ENCODE results near the gene VWA1. TPM values are rescaled to one million over a fixed set of nuclear protein-coding genes. Genes with fewer than 3 reads are reported as not detected.
A peak's percentile ranks its signal among the peaks of the same experiment; 100 is the strongest.

VWA1 gene, protein sequence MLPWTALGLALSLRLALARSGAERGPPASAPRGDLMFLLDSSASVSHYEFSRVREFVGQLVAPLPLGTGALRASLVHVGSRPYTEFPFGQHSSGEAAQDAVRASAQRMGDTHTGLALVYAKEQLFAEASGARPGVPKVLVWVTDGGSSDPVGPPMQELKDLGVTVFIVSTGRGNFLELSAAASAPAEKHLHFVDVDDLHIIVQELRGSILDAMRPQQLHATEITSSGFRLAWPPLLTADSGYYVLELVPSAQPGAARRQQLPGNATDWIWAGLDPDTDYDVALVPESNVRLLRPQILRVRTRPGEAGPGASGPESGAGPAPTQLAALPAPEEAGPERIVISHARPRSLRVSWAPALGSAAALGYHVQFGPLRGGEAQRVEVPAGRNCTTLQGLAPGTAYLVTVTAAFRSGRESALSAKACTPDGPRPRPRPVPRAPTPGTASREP
- polyA plus RNA-seq (5.0 to 6.7 TPM (median 6.5 TPM) in 3 replicates), polyA minus RNA-seq (1.7 to 3.9 TPM (median 2.3 TPM) in 3 replicates)
- polyA plus RNA-seq (2011; ENCODE audit: low read depth): 0.79 TPM
- 1.4 and 3.9 TPM in 2 replicates for polyA plus RNA-seq (2011; cell fraction: cytosol; rRNA removed)
- polyA plus RNA-seq (2011; cell fraction: nucleus; rRNA removed): 5.0 and 8.3 TPM in 2 replicates
- 3.7 and 16.1 TPM in 2 replicates for polyA plus RNA-seq (2012; ENCODE audit: low replicate concordance)
- polyA minus RNA-seq (2011; cell fraction: cytosol; rRNA and poly(A)+ RNA removed): 10.6 TPM
- polyA minus RNA-seq (2011; cell fraction: nucleus; rRNA and poly(A)+ RNA removed): 4.7 and 7.9 TPM in 2 replicates

DNA sequence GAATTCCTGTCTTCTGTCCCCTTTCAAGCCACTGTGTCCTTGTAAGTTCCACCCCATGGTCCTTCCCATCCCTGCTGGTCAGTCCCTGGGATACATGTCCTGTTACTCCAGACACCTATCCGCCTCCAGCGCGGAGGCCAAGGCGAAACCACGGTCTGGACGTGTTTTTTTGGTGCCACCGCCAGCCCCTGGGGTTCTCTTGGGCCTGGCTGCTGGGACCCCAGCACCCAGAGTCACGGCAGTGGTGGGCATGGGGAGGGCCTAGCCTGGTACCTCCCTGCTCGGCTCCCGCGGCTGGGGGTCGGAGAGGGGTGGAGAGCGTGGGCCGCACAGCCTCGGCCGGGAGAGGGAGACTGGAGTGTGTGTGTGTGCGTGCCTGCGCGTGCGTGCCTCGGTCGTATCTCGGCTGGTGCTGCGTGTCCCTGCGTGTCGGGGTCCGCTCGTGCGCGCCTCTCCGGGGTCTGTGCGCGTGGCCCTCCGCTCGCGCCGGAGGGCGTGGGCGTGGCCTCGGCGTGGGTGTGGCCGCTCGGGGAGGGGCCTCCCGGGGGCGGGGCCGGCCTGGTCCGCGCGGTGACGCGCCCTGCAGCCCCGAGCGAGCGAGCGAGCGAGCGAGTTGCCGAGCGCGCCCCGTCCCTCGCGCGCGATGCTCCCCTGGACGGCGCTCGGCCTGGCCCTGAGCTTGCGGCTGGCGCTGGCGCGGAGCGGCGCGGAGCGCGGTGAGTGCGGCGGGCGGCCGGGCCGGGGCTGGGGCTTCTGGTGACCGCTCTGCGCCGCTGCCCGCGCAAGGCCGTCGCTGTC, at the start of gene VWA1:
TSS of gene VWA1 (plus strand) at position 585 of the 798 bp plus-strand sequence. CDS start at position 644, 59 bp downstream.
- dilution Hi-C loops (cut with MboI; ENCODE audit: extremely low pct_ligation_motif_present, low sequenced_read_pairs): no loop called here
- Histone ChIP-seq H3K27me3 (ENCODE audit: control insufficient read depth, extremely low read depth, insufficient read depth, low read length) (no peaks in the 10 kb centered on the region), H4K20me1 (ENCODE audit: control insufficient read depth, extremely low read depth, insufficient read depth, low read length) (no peaks in the 10 kb centered on the region), H3K9me1 (ENCODE audit: control insufficient read depth, extremely low read depth, insufficient read depth, low read length) (no peaks in the 10 kb centered on the region), H3K36me3 (ENCODE audit: control insufficient read depth in 2 of 2, extremely low read depth in 1 of 2, insufficient read depth in 2 of 2, low read length in 2 of 2) (no peaks in the 10 kb centered on the region), H3K4me3 (ENCODE audit: control insufficient read depth in 2 of 3, extremely low read depth in 1 of 3, insufficient read depth in 2 of 3, low read depth in 1 of 3, low read length in 3 of 3) (peak within 1 kb of the TSS; percentile 34 to 67 (median 66)), H3K4me1 (ENCODE audit: control insufficient read depth, extremely low read depth, insufficient read depth, low read length) (peaks cover 27% of the 10 kb centered on the region), H3K9ac (ENCODE audit: control insufficient read depth, extremely low read depth, insufficient read depth, low read length) (peak within 1 kb of the TSS; percentile 52), H3K9me3 (ENCODE audit: control insufficient read depth, low read depth, low read length) (no peaks in the 10 kb centered on the region), H2AFZ (ENCODE audit: control insufficient read depth, low read length) (peak within 1 kb of the TSS; percentile 75), H3K27ac (ENCODE audit: control insufficient read depth, insufficient read depth, low read length) (no peak within 1 kb of the TSS), H3K79me2 (ENCODE audit: control insufficient read depth, insufficient read depth, low read length) (no peaks in the 10 kb centered on the region), H3K4me2 (ENCODE audit: control insufficient read depth, extremely low read depth, insufficient read depth, low read depth, low read length) (peak within 1 kb of the TSS; percentile 79)
- FAIRE-seq (no peak), DNase-seq (ENCODE audit: low read depth, low spot score) (peak; percentile 26)
- no peak for TF ChIP-seq EZH2 (IDR thresholded peaks at IDR 0.05; ENCODE audit: low read length)
- TF ChIP-seq, protein P1, sequence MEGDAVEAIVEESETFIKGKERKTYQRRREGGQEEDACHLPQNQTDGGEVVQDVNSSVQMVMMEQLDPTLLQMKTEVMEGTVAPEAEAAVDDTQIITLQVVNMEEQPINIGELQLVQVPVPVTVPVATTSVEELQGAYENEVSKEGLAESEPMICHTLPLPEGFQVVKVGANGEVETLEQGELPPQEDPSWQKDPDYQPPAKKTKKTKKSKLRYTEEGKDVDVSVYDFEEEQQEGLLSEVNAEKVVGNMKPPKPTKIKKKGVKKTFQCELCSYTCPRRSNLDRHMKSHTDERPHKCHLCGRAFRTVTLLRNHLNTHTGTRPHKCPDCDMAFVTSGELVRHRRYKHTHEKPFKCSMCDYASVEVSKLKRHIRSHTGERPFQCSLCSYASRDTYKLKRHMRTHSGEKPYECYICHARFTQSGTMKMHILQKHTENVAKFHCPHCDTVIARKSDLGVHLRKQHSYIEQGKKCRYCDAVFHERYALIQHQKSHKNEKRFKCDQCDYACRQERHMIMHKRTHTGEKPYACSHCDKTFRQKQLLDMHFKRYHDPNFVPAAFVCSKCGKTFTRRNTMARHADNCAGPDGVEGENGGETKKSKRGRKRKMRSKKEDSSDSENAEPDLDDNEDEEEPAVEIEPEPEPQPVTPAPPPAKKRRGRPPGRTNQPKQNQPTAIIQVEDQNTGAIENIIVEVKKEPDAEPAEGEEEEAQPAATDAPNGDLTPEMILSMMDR (optimal IDR thresholded peaks at IDR 0.05 in 1 of 3, IDR thresholded peaks at IDR 0.05 in 1 of 3, conservative IDR thresholded peaks at IDR 0.05 in 1 of 3; ENCODE audit: extremely low read depth in 1 of 3, insufficient read depth in 2 of 3, low read length in 3 of 3): no peak

DNA sequence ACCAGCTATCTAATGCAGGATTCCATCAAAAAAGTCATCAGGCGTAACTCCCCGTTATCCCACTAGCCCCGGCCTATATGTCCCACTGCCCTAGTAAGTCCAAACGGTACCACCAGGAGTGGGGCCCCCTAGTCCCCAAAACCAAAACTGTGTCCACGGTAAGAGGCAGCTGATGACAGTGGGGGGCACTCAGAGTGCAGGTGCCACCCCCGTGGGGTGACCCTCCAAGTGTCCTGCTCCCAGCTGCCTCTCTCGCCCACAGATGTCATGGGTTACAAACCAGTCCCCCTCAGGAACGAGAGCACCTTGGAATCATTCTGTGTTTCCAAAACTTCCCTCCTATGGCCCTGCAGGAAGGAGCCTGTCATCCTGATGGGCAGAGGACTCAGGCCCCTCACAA, 49.6 kb upstream of the VWA1 start:
- FAIRE-seq: no peak
- dilution Hi-C loops (cut with MboI; ENCODE audit: extremely low pct_ligation_motif_present, low sequenced_read_pairs): no loop called here
- H3K9me3 ChIP-seq (ENCODE audit: control insufficient read depth, low read depth, low read length): no peaks in the 10 kb centered on the region

More for the DNA sequence above, 49.6 kb upstream of the VWA1 start:
- TF ChIP-seq, protein P1 (optimal IDR thresholded peaks at IDR 0.05 in 1 of 3, IDR thresholded peaks at IDR 0.05 in 1 of 3, conservative IDR thresholded peaks at IDR 0.05 in 1 of 3; ENCODE audit: extremely low read depth in 1 of 3, insufficient read depth in 2 of 3, low read length in 3 of 3): no peak
- TF ChIP-seq EZH2 (IDR thresholded peaks at IDR 0.05; ENCODE audit: low read length): no peak
- Histone ChIP-seq H3K9ac (ENCODE audit: control insufficient read depth, extremely low read depth, insufficient read depth, low read length) (no peak overlapping the region), H3K4me1 (ENCODE audit: control insufficient read depth, extremely low read depth, insufficient read depth, low read length) (no peaks in the 10 kb centered on the region), H2AFZ (ENCODE audit: control insufficient read depth, low read length) (no peak overlapping the region), H4K20me1 (ENCODE audit: control insufficient read depth, extremely low read depth, insufficient read depth, low read length) (no peaks in the 10 kb centered on the region), H3K4me2 (ENCODE audit: control insufficient read depth, extremely low read depth, insufficient read depth, low read depth, low read length) (no peak overlapping the region), H3K36me3 (ENCODE audit: control insufficient read depth in 2 of 2, extremely low read depth in 1 of 2, insufficient read depth in 2 of 2, low read length in 2 of 2) (peaks cover 39 to 54% of the 10 kb centered on the region in 2 experiments), H3K79me2 (ENCODE audit: control insufficient read depth, insufficient read depth, low read length) (peaks cover 13% of the 10 kb centered on the region), H3K27ac (ENCODE audit: control insufficient read depth, insufficient read depth, low read length) (no peak overlapping the region), H3K27me3 (ENCODE audit: control insufficient read depth, extremely low read depth, insufficient read depth, low read length) (no peaks in the 10 kb centered on the region), H3K4me3 (ENCODE audit: control insufficient read depth in 2 of 3, extremely low read depth in 1 of 3, insufficient read depth in 2 of 3, low read depth in 1 of 3, low read length in 3 of 3) (no peak overlapping the region), H3K9me1 (ENCODE audit: control insufficient read depth, extremely low read depth, insufficient read depth, low read length) (no peaks in the 10 kb centered on the region)
- no peak for DNase-seq (ENCODE audit: low read depth, low spot score)
